A549 (cell line): ENCODE results near the gene SETD2.

Experiments
- CHD2 ChIP-seq: fragments of 150-350 bp; IDR thresholded peaks from 2 replicates; pipeline ENCODE4 v1.6.1; 2014; ENCODE audit warnings: low read length; ENCODE audit not compliant: partially characterized antibody
- CTCF ChIP-seq: fragments of >200 bp; sonication (Bioruptor Twin); formaldehyde crosslinking; IDR thresholded peaks from 3 replicates; pipeline ENCODE4 v1.5.1; 2016
- MAX ChIP-seq: IDR thresholded peaks from 2 replicates; pipeline ENCODE4 v1.6.1; 2012
- NFE2L2 ChIP-seq: fragments of 150-350 bp; conservative IDR thresholded peaks from 2 replicates; pipeline ENCODE4 v1.6.1; 2014; ENCODE audit warnings: low read length
- RAD21 ChIP-seq, 2 experiments: fragments of >200 bp in 1 of 2; sonication (Bioruptor Twin) in 1 of 2; formaldehyde crosslinking in 1 of 2; IDR thresholded peaks in 1 of 2; conservative IDR thresholded peaks in 1 of 2; 2 replicates in 1 of 2; 3 replicates in 1 of 2; pipeline ENCODE4 v1.6.1; 2012 to 2018; ENCODE audit warnings: inconsistent platforms in 1 of 2
- RCOR1 ChIP-seq: fragments of 150-350 bp; IDR thresholded peaks from 2 replicates; pipeline ENCODE4 v1.6.1; 2014; ENCODE audit warnings: antibody characterized with exemption, low read length, low read depth
- RNF2 ChIP-seq: fragments of 200-600 bp; sonication (generic); IDR thresholded peaks from 2 replicates; pipeline ENCODE4 v1.6.1; 2016; ENCODE audit warnings: low read depth, mild to moderate bottlenecking, antibody characterized with exemption, moderate library complexity, borderline replicate concordance
- SMC3 ChIP-seq: fragments of >200 bp; sonication (Bioruptor Twin); formaldehyde crosslinking; IDR thresholded peaks from 3 replicates; pipeline ENCODE4 v1.6.1; 2018; ENCODE audit warnings: inconsistent platforms
- TF ChIP-seq, protein P1 (sequence below): fragments of 250-450 bp; sonication (Bioruptor Pico); IDR thresholded peaks from 2 replicates; pipeline ENCODE4 v1.5.0; 2021; ENCODE audit warnings: mild to moderate bottlenecking, moderate library complexity, borderline replicate concordance

- TF ChIP-seq CHD2 (no peak), RAD21 (conservative IDR thresholded peaks at IDR 0.05 in 1 of 2, IDR thresholded peaks at IDR 0.05 in 1 of 2) (no peak), CTCF (no peak), MAX (no peak), NFE2L2 (no peak), RCOR1 (no peak), RNF2 (no peak), SMC3 (no peak)
- TF ChIP-seq, protein P1, sequence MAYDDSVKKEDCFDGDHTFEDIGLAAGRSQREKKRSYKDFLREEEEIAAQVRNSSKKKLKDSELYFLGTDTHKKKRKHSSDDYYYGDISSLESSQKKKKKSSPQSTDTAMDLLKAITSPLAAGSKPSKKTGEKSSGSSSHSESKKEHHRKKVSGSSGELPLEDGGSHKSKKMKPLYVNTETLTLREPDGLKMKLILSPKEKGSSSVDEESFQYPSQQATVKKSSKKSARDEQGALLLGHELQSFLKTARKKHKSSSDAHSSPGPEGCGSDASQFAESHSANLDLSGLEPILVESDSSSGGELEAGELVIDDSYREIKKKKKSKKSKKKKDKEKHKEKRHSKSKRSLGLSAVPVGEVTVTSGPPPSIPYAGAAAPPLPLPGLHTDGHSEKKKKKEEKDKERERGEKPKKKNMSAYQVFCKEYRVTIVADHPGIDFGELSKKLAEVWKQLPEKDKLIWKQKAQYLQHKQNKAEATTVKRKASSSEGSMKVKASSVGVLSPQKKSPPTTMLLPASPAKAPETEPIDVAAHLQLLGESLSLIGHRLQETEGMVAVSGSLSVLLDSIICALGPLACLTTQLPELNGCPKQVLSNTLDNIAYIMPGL (CRISPR knock-in tag), result no peak
These were observed 7.5 kb downstream of the SETD2 start for GRCh38 chr3:47156396-47156795.
